ENCODE data around the gene NUP93. TPM values are rescaled to one million over a fixed set of nuclear protein-coding genes. Genes with fewer than 3 reads are reported as not detected.

Gene NUP93
- total and polyA plus RNA-seq, 9 of the 15 experiments (the other 6 are each of a cell fraction or from before 2014, with no cell fraction given), result 92.0 to 162 (median 121) TPM

GRCh38 chr16:56836410-56837230 lies 106.7 kb downstream of the NUP93 start:
- H3K79me2 ChIP-seq (ENCODE audit: control insufficient read depth, insufficient read depth, low read length), result no peaks in the 10 kb centered on the region
- WGBS (ENCODE audit: insufficient coverage, low coverage, missing lambda C conversion rate), result 42% methylated on average over 5 of the region's 5 CpGs
- H3K27ac ChIP-seq (ENCODE audit: extremely low read depth, low read depth, low read length), result no peak overlapping the region
- no peaks in the 10 kb centered on the region for H3K9me1 ChIP-seq (ENCODE audit: control insufficient read depth, insufficient read depth, low read length)
- ATAC-seq (peak; percentile 42; the same call in 2 of the 3 replicates), FAIRE-seq (peak; percentile 11), DNase-seq (ENCODE audit: extremely low read depth in 1 of 4, low spot score in 3 of 4) (peak in 1 of 4 experiments; percentile 26)
- H3K9me3 ChIP-seq (replicated peaks; ENCODE audit: control insufficient read depth, insufficient read depth, low read depth, low read length), result no peaks in the 10 kb centered on the region
- H3K27me3 ChIP-seq (ENCODE audit: control insufficient read depth in 2 of 2, insufficient read depth in 2 of 2, low read length in 2 of 2), result no peaks in the 10 kb centered on the region
- H3K4me3 ChIP-seq, result no peak overlapping the region
- peaks cover 0 to 13% of the 10 kb centered on the region in 2 experiments; a peak in 3 of 5 replicates for H3K4me1 ChIP-seq (replicated peaks in 1 of 2; ENCODE audit: control insufficient read depth in 2 of 2, insufficient read depth in 2 of 2, low read length in 2 of 2)
- in situ Hi-C loops (cut with MboI), result no loop called here
- H3K36me3 ChIP-seq (ENCODE audit: control insufficient read depth, insufficient read depth, low read length), result peaks cover 94% of the 10 kb centered on the region
- ChIA-PET POLR2A (interaction anchor here (1.2 to 1.4 kb wide), 3 partner anchors 9 to 19 kb away, joined by 3 to 5 read pairs (median 3); no protein-coding TSS in a partner anchor), CTCF (ENCODE audit: low intra/inter-chr PET ratio) (no interaction called here)
- intact Hi-C loops (cut with micrococcal nuclease), result no loop called here
- no peak overlapping the region for H2AFZ ChIP-seq (ENCODE audit: low read depth, low read length)
- no peaks in the 10 kb centered on the region; the same call in 1 of the 2 replicates for H4K20me1 ChIP-seq (replicated peaks; ENCODE audit: control insufficient read depth, insufficient read depth, low read length)
- H3K4me2 ChIP-seq (ENCODE audit: insufficient read depth, low read length), result peak overlapping the region; percentile 29; the same call in 1 of the 2 replicates
- no TSS peak for BruUV-seq (replicated peaks)
- no peak overlapping the region for H3K9ac ChIP-seq (ENCODE audit: insufficient read depth in 1 of 2, low read depth in 2 of 2, low read length in 2 of 2)
- TF ChIP-seq ZNF511 (CRISPR knock-in tag; IDR thresholded peaks at IDR 0.05), result no peak
- peak; percentile 69 for TF ChIP-seq TCF3 (CRISPR knock-in tag; IDR thresholded peaks at IDR 0.05)
- no peak for TF ChIP-seq CHD7 (IDR thresholded peaks at IDR 0.05; ENCODE audit: low read depth, low read length)
- no peak for TF ChIP-seq MAX (CRISPR knock-in tag; IDR thresholded peaks at IDR 0.05)

Measured in K562 (cell line).